ENCODE results near the gene GFER. TPM values are rescaled to one million over a fixed set of nuclear protein-coding genes. Genes with fewer than 3 reads are reported as not detected.

The GFER gene
- total and polyA plus RNA-seq, 4 donors, result 7.2 to 36.1 (median 29.1) TPM

DNA sequence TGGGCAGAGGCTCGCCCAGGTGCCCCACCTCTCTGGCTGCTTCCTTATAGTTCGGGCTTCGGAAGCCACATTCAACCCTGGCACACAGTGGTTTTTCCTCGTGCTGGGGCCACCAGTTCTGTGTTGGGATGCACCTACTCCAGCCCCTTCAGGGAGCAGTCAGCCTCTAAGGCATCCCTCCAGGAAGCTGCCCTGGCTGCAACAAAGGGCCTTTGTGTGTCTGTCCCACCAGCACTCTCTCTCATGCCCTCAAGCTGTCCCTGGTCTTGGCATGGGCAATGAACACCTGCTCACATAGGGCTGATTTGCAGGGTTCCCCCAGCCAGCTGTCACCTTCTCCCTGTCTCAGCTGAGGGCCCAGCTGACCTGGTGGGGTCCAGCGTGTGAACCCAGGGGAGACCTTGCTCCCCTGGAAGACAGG is 2.0 kb upstream of the GFER start:
- no peak overlapping the region for H3K27ac ChIP-seq (ENCODE audit: low read depth, low read length)
- peaks cover 63% of the 10 kb centered on the region for H3K4me1 ChIP-seq (ENCODE audit: control insufficient read depth, insufficient read depth, low read length)
- DNase-seq (ENCODE audit: low read depth in 4 of 6, low spot score in 6 of 6), result peak in 1 of 6 donors; percentile 55
- H3K27me3 ChIP-seq (ENCODE audit: control insufficient read depth, insufficient read depth, low read length), result peaks cover 40% of the 10 kb centered on the region
- H3K9me3 ChIP-seq (ENCODE audit: control insufficient read depth, insufficient read depth, low read length), result no peaks in the 10 kb centered on the region
- peaks cover 56% of the 10 kb centered on the region for H3K36me3 ChIP-seq (ENCODE audit: control insufficient read depth, insufficient read depth, low read length)
- H3K4me3 ChIP-seq (ENCODE audit: low read depth, low read length), result no peak overlapping the region
- 40% methylated on average over 4 of the region's 5 CpGs for WGBS (ENCODE audit: insufficient coverage)

DNA sequence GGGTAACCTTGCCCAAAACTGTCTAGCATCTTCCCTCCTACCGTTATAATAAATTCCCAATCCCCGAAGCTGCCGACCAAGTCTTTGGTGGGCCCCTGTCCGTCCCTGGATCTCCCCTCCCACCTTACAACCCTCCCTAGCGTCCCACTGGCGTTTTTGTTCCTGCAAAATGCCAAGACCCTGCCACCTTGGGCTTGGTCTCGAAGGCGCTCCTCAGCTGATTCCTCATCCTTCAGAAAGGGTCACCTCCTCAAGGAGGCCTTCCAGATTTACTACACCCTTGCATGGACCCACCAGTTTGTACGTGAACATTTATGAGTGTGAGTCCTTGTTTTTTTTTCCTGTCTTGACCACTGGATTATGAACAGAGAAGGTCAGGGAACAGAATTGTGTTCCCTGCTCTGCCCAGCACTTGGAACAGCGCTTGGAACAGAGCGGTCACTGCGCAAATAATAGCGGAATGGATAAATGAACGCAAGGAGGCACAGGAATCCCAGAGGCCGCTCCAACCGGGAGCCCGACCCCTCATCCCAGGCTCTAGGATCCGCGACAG is 926 bp upstream of the GFER start:
- Histone ChIP-seq H3K4me3 (ENCODE audit: low read depth, low read length) (peak overlapping the region; percentile 56), H3K4me1 (ENCODE audit: control insufficient read depth, insufficient read depth, low read length) (peaks cover 63% of the 10 kb centered on the region), H3K9me3 (ENCODE audit: control insufficient read depth, insufficient read depth, low read length) (no peaks in the 10 kb centered on the region), H3K27me3 (ENCODE audit: control insufficient read depth, insufficient read depth, low read length) (peaks cover 32% of the 10 kb centered on the region), H3K27ac (ENCODE audit: low read depth, low read length) (peak overlapping the region; percentile 80), H3K36me3 (ENCODE audit: control insufficient read depth, insufficient read depth, low read length) (peaks cover 52% of the 10 kb centered on the region)
- WGBS (ENCODE audit: insufficient coverage), result 20% methylated on average over 17 of the region's 19 CpGs
- DNase-seq (ENCODE audit: low read depth in 4 of 6, low spot score in 6 of 6), result peak in 1 of 6 donors; percentile 13

DNA sequence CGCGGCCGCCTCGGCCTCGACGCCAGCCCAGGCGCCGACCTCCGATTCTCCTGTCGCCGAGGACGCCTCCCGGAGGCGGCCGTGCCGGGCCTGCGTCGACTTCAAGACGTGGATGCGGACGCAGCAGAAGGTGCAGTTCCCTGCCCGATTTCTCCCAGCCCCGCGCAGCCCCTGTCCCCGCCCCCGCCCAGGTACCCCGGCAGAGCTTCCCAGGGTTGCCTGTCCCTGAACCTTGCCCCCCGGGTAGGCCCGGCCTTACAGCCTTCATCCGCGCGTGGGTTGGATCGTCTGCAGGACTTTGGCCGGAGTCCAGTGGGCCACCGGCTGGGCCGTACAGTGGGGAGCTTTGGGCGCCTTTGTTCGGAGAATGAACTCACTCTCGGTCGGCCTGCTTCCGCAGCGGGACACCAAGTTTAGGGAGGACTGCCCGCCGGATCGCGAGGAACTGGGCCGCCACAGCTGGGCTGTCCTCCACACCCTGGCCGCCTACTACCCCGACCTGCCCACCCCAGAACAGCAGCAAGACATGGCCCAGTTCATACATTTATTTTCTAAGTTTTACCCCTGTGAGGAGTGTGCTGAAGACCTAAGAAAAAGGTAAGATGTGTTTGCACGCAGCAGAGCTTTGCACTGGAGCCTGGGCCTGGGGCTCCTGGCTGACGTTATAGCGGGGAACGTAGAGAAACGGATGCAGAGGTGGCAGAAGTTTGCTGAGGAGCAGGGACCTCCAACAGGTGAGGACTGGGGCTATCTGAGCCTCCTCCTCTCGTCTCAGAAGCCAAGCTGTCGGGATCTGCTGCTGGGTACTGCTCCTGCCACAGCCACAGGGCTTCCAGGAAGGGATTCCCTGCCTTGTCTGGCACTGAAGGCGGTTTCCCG is 593 bp downstream of the GFER start:
- WGBS (ENCODE audit: insufficient coverage), result 7% methylated on average over 56 of the region's 58 CpGs
- peaks cover 43% of the 10 kb centered on the region for H3K36me3 ChIP-seq (ENCODE audit: control insufficient read depth, insufficient read depth, low read length)
- no peak for DNase-seq (ENCODE audit: low read depth in 4 of 6, low spot score in 6 of 6)
- no peaks in the 10 kb centered on the region for H3K9me3 ChIP-seq (ENCODE audit: control insufficient read depth, insufficient read depth, low read length)
- H3K4me1 ChIP-seq (ENCODE audit: control insufficient read depth, insufficient read depth, low read length), result peaks cover 70% of the 10 kb centered on the region
- H3K4me3 ChIP-seq (ENCODE audit: low read depth, low read length), result peak overlapping the region; percentile 61
- H3K27me3 ChIP-seq (ENCODE audit: control insufficient read depth, insufficient read depth, low read length), result peaks cover 34% of the 10 kb centered on the region
- H3K27ac ChIP-seq (ENCODE audit: low read depth, low read length), result no peak overlapping the region

DNA sequence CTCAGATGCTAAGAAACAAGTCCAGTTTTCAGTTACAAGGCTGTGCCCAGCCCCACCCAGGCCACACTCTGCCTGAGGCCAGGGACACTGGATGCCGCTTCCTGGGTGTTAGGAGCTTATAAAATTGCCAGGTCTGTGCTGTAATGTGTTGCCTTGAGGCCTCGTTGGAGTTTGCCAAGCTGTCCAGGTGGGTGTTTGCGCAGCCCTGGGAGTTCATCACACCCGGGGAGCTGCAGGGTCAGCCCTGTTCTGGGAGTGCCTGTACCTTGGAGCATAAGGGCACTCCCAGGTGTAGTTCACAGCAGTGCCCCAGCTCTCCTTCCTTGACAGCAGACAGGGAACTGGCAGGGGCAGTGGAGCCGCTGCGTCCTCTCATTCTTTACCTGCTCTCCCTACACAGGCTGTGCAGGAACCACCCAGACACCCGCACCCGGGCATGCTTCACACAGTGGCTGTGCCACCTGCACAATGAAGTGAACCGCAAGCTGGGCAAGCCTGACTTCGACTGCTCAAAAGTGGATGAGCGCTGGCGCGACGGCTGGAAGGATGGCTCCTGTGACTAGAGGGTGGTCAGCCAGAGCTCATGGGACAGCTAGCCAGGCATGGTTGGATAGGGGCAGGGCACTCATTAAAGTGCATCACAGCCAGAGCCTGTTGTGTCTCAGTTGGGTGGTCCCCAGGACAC is 1.6 kb downstream of the GFER start:
- Histone ChIP-seq H3K27ac (ENCODE audit: low read depth, low read length) (no peak overlapping the region), H3K27me3 (ENCODE audit: control insufficient read depth, insufficient read depth, low read length) (peaks cover 29% of the 10 kb centered on the region), H3K36me3 (ENCODE audit: control insufficient read depth, insufficient read depth, low read length) (peaks cover 34% of the 10 kb centered on the region), H3K4me1 (ENCODE audit: control insufficient read depth, insufficient read depth, low read length) (peaks cover 66% of the 10 kb centered on the region), H3K9me3 (ENCODE audit: control insufficient read depth, insufficient read depth, low read length) (no peaks in the 10 kb centered on the region), H3K4me3 (ENCODE audit: low read depth, low read length) (no peak overlapping the region)
- DNase-seq (ENCODE audit: low read depth in 4 of 6, low spot score in 6 of 6), result no peak
- WGBS (ENCODE audit: insufficient coverage), result 97% methylated on average over 14 of the region's 14 CpGs

DNA sequence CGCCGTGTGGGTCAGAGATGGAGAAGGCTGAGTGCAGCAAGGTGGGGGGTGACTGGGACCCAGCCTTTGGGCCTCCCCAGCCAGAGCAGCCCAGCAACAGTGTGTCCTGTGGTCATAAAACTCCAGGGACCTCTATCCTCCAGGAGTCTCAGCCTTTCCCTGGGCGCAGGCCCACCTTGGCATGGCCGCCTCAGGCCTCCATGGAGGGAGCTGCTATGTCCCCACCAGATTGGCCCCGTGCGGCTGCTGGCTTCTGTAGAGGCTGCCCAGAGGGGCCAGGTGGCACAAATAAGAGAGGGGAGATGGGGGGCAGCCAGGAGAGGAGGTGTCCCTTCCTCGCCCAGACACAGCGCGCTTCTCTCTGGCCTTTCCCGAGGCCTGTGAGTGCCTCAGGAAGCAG is 3.2 kb downstream of the GFER start:
- no peak for DNase-seq (ENCODE audit: low read depth in 4 of 6, low spot score in 6 of 6)

DNA sequence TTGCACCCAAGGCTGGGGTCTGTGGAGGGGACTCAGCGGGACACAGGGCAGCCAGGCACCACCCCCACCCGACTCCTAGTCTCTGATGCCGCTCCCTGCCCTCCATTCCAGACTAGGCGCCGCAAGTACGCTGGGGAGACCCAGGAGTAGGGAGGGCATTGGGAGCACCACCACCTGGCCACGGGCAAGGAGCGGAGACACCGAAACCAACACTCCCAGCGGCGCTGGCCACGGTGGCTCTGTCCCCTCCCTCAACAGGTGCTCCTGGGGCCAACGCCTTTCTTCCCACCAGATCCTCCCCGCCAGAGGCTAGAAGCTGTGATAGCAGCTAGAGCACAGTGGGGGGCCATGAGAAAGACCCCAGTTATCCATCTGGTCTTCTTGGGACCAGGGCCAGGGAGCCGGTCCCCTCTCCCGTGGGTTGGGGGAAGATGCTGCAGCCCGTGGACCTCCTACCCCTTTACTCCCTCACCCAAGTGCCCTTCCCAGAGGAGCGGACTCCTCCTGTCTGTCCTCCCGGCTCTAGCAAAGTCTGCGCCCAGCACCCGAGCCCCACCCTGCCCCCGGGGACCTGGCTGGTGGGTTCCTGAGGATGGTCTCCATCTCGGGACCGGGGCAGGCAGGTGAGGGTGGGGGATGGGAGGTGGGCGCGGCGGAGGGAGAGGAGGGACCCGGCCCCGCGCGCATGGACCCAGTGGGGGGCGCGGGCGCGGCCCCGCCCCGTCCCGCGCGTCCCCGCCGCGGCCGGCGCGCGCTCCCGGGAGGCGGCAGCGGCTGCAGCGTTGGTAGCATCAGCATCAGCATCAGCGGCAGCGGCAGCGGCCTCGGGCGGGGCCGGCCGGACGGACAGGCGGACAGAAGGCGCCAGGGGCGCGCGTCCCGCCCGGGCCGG is 5.5 kb downstream of the GFER start, which contains the start of gene SYNGR3:
SYNGR3 (plus strand) TSS at position 762 of the 892 bp plus-strand sequence. CDS start 133 bp downstream, outside the sequence.
- under 1% methylated on average over 63 of the region's 67 CpGs for WGBS (ENCODE audit: insufficient coverage)

More for the DNA sequence above, 3.2 kb downstream of the GFER start:
- Histone ChIP-seq H3K36me3 (ENCODE audit: control insufficient read depth, insufficient read depth, low read length) (peaks cover 32% of the 10 kb centered on the region), H3K4me3 (ENCODE audit: low read depth, low read length) (no peak overlapping the region), H3K27me3 (ENCODE audit: control insufficient read depth, insufficient read depth, low read length) (peaks cover 32% of the 10 kb centered on the region), H3K4me1 (ENCODE audit: control insufficient read depth, insufficient read depth, low read length) (peaks cover 64% of the 10 kb centered on the region), H3K27ac (ENCODE audit: low read depth, low read length) (no peak overlapping the region), H3K9me3 (ENCODE audit: control insufficient read depth, insufficient read depth, low read length) (no peaks in the 10 kb centered on the region)
- 86% methylated on average over 5 of the region's 10 CpGs for WGBS (ENCODE audit: insufficient coverage)

DNA sequence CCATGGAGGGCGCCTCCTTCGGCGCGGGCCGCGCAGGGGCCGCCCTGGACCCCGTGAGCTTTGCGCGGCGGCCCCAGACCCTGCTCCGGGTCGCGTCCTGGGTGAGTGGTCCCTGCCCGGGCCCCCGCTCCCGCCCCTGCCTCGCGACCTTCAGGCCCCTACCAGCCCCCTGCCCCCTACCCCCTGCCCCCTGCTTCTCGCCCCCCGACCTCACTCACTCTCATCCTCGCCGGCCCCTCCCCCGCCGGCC is 6.0 kb downstream of the GFER start:
- peaks cover 50% of the 10 kb centered on the region for H3K4me1 ChIP-seq (ENCODE audit: control insufficient read depth, insufficient read depth, low read length)

More for the DNA sequence above, 5.5 kb downstream of the GFER start, which contains the start of gene SYNGR3:
- Histone ChIP-seq H3K27ac (ENCODE audit: low read depth, low read length) (no peak within 1 kb of the TSS), H3K9me3 (ENCODE audit: control insufficient read depth, insufficient read depth, low read length) (no peaks in the 10 kb centered on the region), H3K4me3 (ENCODE audit: low read depth, low read length) (peak within 1 kb of the TSS; percentile 31), H3K4me1 (ENCODE audit: control insufficient read depth, insufficient read depth, low read length) (peaks cover 56% of the 10 kb centered on the region), H3K36me3 (ENCODE audit: control insufficient read depth, insufficient read depth, low read length) (peaks cover 46% of the 10 kb centered on the region), H3K27me3 (ENCODE audit: control insufficient read depth, insufficient read depth, low read length) (peaks cover 32% of the 10 kb centered on the region)
- DNase-seq (ENCODE audit: low read depth in 4 of 6, low spot score in 6 of 6), result peak in 2 of 6 donors; percentile 29 to 36

DNA sequence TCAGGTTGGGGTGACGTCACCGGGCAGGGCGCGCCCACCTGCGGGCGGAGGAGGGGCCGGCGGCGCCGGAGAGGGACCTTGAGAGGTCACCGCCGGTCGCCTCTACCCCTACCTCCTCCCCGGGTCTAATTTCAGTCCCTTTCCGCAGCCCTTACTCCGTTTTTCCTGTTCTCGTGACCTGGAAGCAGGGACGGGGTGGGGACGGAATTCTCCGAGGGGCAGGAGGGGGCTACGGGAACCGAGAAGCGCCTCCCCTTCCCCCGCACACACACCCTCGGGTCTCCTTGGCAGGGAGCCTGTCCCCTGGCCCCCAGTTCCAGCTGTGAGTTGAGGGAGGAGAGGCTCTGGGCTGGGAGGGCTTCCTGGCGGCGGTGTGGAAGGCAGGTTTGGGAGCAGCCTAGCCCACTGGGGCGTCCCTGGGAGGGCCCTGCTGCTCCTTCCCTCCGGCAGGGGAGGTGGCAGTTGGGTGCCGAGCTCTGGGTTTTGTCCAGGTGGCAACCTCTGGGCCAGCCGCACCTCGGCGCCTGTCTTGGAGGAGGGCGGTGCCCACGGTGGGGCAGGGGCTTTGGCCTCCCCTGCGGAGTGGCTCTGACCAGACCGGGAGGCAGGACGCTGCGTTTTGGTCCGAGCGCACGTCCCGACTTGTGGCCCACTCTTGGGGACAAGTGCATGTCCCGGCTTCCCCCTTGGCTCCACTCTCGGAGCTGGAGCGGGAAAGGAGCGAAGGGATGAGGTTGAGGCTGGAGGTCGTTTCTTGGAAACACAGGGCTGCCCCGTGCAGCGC is 6.5 kb downstream of the GFER start:
- Histone ChIP-seq H3K27ac (ENCODE audit: low read depth, low read length) (no peak overlapping the region), H3K9me3 (ENCODE audit: control insufficient read depth, insufficient read depth, low read length) (no peaks in the 10 kb centered on the region), H3K27me3 (ENCODE audit: control insufficient read depth, insufficient read depth, low read length) (peaks cover 32% of the 10 kb centered on the region), H3K4me3 (ENCODE audit: low read depth, low read length) (peak overlapping the region; percentile 31), H3K36me3 (ENCODE audit: control insufficient read depth, insufficient read depth, low read length) (peaks cover 45% of the 10 kb centered on the region), H3K4me1 (ENCODE audit: control insufficient read depth, insufficient read depth, low read length) (peaks cover 45% of the 10 kb centered on the region)
- DNase-seq (ENCODE audit: low read depth in 4 of 6, low spot score in 6 of 6), result peak in 2 of 6 donors; percentile 28 to 67
- WGBS (ENCODE audit: insufficient coverage), result 2% methylated on average over 41 of the region's 50 CpGs

More for the DNA sequence above, 6.0 kb downstream of the GFER start:
- DNase-seq (ENCODE audit: low read depth in 4 of 6, low spot score in 6 of 6), result no peak
- H3K36me3 ChIP-seq (ENCODE audit: control insufficient read depth, insufficient read depth, low read length), result peaks cover 47% of the 10 kb centered on the region
- under 1% methylated on average over 15 of the region's 25 CpGs for WGBS (ENCODE audit: insufficient coverage)
- H3K9me3 ChIP-seq (ENCODE audit: control insufficient read depth, insufficient read depth, low read length), result no peaks in the 10 kb centered on the region
- H3K27me3 ChIP-seq (ENCODE audit: control insufficient read depth, insufficient read depth, low read length), result peaks cover 32% of the 10 kb centered on the region
- peak overlapping the region; percentile 31 for H3K4me3 ChIP-seq (ENCODE audit: low read depth, low read length)
- H3K27ac ChIP-seq (ENCODE audit: low read depth, low read length), result no peak overlapping the region

Measured in spinal cord (tissue), 10 donors.